GM10266 (cell line): ENCODE measurements around the gene USP32.
"Not testable (repeated sequence)": the region's sequence is repeated elsewhere in the genome, so short reads cannot be mapped to it uniquely, and the experiment has no call there.

Experiments used
- DNase-seq: peaks from one replicate; pipeline ENCODE4 v3.0.0; 2012; ENCODE audit errors: extremely low spot score
- CTCF ChIP-seq: IDR thresholded peaks from 2 replicates; pipeline ENCODE4 v1.5.1; 2012; ENCODE audit warnings: mild to moderate bottlenecking, low read depth; ENCODE audit not compliant: control insufficient read depth, insufficient read depth; ENCODE audit errors: missing control alignments

The USP32 gene

GRCh38 chr17:60426596-60426995 is 34.7 kb upstream of the USP32 start:
- no peak for TF ChIP-seq CTCF
- no peak for DNase-seq

GRCh38 chr17:60425626-60426025 is 33.7 kb upstream of the USP32 start:
- TF ChIP-seq CTCF = no peak
- no peak for DNase-seq

- TF ChIP-seq CTCF = no peak
- no peak for DNase-seq
Measured at GRCh38 chr17:60423865-60424264, 31.9 kb upstream of the USP32 start.

- no peak for TF ChIP-seq CTCF
- DNase-seq = no peak
Measured at GRCh38 chr17:60422162-60422665, 30.3 kb upstream of the USP32 start, which contains the start of gene CHCT1. Gene CHCT1 (plus strand): TSS chr17:60422489. CDS start chr17:60422593, 104 bp downstream.

GRCh38 chr17:60421273-60422161 is 29.6 kb upstream of the USP32 start:
- peak; percentile 87 for TF ChIP-seq CTCF
- DNase-seq = peak; percentile 84

- DNase-seq = not testable (repeated sequence)
Measured at GRCh38 chr17:60419875-60420274, 27.9 kb upstream of the USP32 start.

- DNase-seq = not testable (repeated sequence)
Measured at GRCh38 chr17:60419003-60419402, 27.1 kb upstream of the USP32 start.

- TF ChIP-seq CTCF = no peak
- no peak for DNase-seq
Measured at GRCh38 chr17:60416368-60416925, 24.5 kb upstream of the USP32 start.
